ENCODE measurements around the gene CSGALNACT2. TPM values are rescaled to one million over a fixed set of nuclear protein-coding genes. Genes with fewer than 3 reads are reported as not detected.

Gene CSGALNACT2
- total and polyA plus RNA-seq, 11 donors: 2.6 to 17.7 (median 8.8) TPM

DNA sequence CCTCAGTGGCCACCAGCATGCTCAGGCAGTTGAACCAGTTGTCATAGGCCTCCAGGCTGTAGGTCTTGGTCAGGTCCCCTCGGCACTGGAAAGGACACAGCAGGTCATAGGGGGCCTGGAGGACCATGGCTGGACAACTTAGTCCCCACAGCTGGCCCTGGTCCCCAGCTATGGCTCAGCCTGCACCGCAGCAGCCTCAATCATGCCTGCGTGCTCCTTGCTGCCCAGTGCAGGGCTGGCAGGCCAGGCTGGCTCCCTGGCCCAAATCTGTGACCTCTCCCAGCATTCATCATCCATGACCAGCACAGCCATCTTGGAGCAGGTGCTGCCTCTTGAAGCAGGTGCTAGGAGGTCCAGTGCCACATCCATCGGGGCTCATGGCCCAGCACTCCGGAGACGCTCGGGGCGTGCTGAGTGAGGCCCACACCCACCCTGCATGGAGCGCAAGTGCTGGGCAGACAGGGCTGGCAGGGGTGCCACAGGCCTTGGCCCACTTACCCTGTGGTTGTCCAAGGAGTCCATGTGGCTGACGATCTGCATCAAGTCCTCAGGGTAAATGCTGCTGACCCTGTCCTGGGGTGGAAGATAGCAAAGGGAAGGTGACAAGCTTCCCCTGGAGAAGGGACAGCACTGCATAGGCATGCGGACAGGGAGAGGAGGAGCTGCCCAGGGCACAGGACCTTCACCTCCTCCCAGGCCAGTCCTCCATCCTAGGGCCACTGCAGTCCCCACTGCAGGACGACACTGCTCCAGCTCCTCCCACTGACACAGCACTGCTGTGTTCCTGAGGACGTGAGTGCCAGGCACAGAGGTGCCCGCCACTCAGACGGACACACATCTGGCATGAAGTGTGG lies 61.7 kb downstream of the CSGALNACT2 start:
- DNase-seq (peak in 2 of 5 donors; percentile 2 to 24), ATAC-seq (no peak)
- intact Hi-C loops (cut with DNase I): loop anchor here in 1 of 10 donors (10.0 kb wide), 1 partner anchor 155 kb away; no protein-coding TSS in a partner anchor
- Histone ChIP-seq H3K27ac (no peak overlapping the region), H3K4me1 (peaks cover 0 to 13% (median 7%) of the 10 kb centered on the region in 12 donors), H3K4me3 (no peak overlapping the region), H3K36me3 (no peaks in the 10 kb centered on the region), H3K9me3 (no peaks in the 10 kb centered on the region), H3K27me3 (peaks cover 0 to 23% (median 0%) of the 10 kb centered on the region in 9 donors)
- 93 to 97% (median 96%) methylated on average over 9 to 15 of the region's 15 CpGs for WGBS, 4 donors
- TF ChIP-seq POLR2A (IDR thresholded peaks at IDR 0.05): no peak
- TF ChIP-seq, protein P1, sequence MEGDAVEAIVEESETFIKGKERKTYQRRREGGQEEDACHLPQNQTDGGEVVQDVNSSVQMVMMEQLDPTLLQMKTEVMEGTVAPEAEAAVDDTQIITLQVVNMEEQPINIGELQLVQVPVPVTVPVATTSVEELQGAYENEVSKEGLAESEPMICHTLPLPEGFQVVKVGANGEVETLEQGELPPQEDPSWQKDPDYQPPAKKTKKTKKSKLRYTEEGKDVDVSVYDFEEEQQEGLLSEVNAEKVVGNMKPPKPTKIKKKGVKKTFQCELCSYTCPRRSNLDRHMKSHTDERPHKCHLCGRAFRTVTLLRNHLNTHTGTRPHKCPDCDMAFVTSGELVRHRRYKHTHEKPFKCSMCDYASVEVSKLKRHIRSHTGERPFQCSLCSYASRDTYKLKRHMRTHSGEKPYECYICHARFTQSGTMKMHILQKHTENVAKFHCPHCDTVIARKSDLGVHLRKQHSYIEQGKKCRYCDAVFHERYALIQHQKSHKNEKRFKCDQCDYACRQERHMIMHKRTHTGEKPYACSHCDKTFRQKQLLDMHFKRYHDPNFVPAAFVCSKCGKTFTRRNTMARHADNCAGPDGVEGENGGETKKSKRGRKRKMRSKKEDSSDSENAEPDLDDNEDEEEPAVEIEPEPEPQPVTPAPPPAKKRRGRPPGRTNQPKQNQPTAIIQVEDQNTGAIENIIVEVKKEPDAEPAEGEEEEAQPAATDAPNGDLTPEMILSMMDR (IDR thresholded peaks at IDR 0.05): no peak

DNA sequence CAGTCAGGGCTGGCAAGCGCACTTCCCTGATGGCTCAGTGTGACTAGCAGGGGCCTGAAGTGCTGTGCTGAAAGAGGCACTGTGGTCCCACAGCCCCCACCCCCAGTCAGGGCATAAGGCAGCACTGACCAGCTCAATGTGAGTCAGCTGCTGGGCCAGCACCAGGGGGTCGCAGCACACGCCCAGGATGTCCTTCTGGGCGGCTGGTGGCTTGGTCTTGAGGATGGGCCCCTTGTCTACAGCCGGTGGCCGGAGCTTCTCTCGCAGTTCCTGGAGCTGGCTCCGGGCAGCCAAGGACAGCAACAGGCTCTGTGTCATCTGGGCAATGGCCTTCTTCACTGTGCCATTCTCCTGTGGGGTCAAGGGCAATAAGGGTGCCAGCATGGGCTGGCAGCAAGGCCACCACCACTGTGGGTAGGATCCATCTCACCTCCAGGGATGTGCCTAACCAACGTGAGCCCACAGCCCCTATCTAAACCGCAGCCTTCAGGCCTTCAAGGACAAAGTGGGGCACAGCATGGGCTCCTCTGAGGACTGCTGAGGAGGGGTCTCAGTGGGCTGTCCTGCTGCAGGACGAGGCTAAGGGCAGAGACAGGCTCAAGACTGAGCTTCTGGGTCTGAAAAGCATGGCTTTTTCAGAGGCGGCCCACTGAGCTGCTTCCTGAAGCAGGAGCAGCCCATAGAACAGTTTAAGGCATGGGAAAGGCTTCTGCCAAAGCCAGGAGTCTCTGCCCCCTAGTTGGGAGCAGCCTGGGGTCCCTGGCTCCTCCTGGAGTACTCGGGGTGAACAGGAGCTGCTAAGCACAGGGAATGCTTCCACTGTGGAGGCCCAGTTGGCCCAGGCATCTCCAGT lies 62.5 kb downstream of the CSGALNACT2 start:
- DNase-seq (peak in 2 of 5 donors; percentile 15 to 55), ATAC-seq (no peak)
- Histone ChIP-seq H3K27me3 (peaks cover 0 to 23% (median 0%) of the 10 kb centered on the region in 9 donors), H3K4me1 (peaks cover 0 to 13% (median 7%) of the 10 kb centered on the region in 12 donors), H3K27ac (no peak overlapping the region), H3K9me3 (no peaks in the 10 kb centered on the region), H3K4me3 (no peak overlapping the region), H3K36me3 (no peaks in the 10 kb centered on the region)
- intact Hi-C loops (cut with DNase I): loop anchor here in 1 of 10 donors (10.0 kb wide), 1 partner anchor 154 kb away; no protein-coding TSS in a partner anchor
- TF ChIP-seq, protein P1 (IDR thresholded peaks at IDR 0.05): no peak
- TF ChIP-seq POLR2A (IDR thresholded peaks at IDR 0.05): no peak
- WGBS, 4 donors: 87 to 93% (median 91%) methylated on average over 5 to 13 of the region's 13 CpGs

DNA sequence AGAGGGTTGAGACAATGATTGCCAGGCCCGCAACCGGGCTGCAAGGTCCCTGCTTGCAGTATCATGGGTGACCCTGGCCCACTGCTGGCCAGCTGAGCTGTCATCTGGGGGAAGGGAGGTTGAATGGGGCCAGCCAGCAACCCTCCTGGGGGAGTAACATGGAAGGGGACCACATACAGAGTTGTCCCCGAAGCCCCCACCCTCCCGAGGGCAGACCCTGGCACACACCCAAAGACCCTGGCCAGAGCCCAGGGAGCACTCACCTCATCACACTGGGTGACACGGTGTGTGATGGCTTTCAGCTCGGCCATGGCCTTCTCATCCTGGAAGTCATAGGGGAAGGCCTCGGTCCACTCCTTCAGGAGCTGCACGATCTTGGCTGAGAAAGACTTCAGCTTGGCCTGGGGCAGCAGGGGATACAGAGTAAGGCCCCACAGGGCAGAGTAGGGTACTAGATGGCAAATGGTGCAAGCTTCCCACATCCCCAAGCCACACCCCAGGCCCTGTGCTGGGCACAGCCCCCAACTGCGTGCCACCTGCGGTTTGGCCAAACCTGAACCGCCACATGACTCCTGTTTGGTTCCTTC lies 63.4 kb downstream of the CSGALNACT2 start:
- intact Hi-C loops (cut with DNase I): loop anchor here in 1 of 10 donors (10.0 kb wide), 1 partner anchor 153 kb away; no protein-coding TSS in a partner anchor
- ATAC-seq: no peak

More for the DNA sequence above, 63.4 kb downstream of the CSGALNACT2 start:
- Histone ChIP-seq H3K4me1 (peaks cover 0 to 13% (median 7%) of the 10 kb centered on the region in 12 donors), H3K27ac (no peak overlapping the region), H3K9me3 (no peaks in the 10 kb centered on the region), H3K4me3 (peak overlapping the region in 2 of 12 donors; percentile 33 to 53), H3K36me3 (no peaks in the 10 kb centered on the region), H3K27me3 (peaks cover 0 to 23% (median 0%) of the 10 kb centered on the region in 9 donors)
- TF ChIP-seq POLR2A (IDR thresholded peaks at IDR 0.05): no peak
- TF ChIP-seq, protein P1 (IDR thresholded peaks at IDR 0.05): no peak
- WGBS, 4 donors: 84 to 97% (median 88%) methylated on average over 7 to 11 of the region's 11 CpGs
- peak in 4 of 5 donors; percentile 4 to 38 (median 18) for DNase-seq
